Body of pancreas (tissue), 4 donors: ENCODE measurements around the gene PRM3. TPM values are rescaled to one million over a fixed set of nuclear protein-coding genes. Genes with fewer than 3 reads are reported as not detected.
"Not testable (repeated sequence)": the region's sequence is repeated elsewhere in the genome, so short reads cannot be mapped to it uniquely, and the experiment has no call there.

Source experiments
- ATAC-seq: fragments of 150-250 bp; one replicate; pipeline ENCODE4 v1.9.1; 2016
- DNase-seq, 4 donors: peaks; one replicate each; pipeline ENCODE4 v3.0.0-alpha.2; 2019
- H3K27ac ChIP-seq, 4 donors: fragments of 200-600 bp; sonication (generic); 1 replicate in 3 of 4; 2 replicates in 1 of 4; pipeline versions ENCODE4 v1.5.1 to v1.6.1; 2016 to 2019; ENCODE audit warnings: mild to moderate bottlenecking in 1 of 4, mixed read lengths in 1 of 4, moderate library complexity in 1 of 4
- H3K27me3 ChIP-seq, 2 donors: fragments of 200-600 bp; sonication (generic); one replicate each; pipeline ENCODE4 v1.6.0; 2016; ENCODE audit warnings: mild to moderate bottlenecking in 1 of 2
- H3K36me3 ChIP-seq, 2 donors: fragments of 200-600 bp; sonication (generic); replicated peaks in 1 of 2; 2 replicates each; pipeline ENCODE4 v1.5.1; 2016; ENCODE audit warnings: low read depth in 2 of 2; ENCODE audit not compliant: insufficient read depth in 1 of 2
- H3K4me1 ChIP-seq: fragments of 200-600 bp; sonication (generic); one replicate; pipeline ENCODE4 v1.6.0; 2016
- H3K4me3 ChIP-seq, 2 donors: fragments of 200-600 bp; sonication (generic); 1 replicate in 1 of 2; 2 replicates in 1 of 2; pipeline ENCODE4 v1.5.1; 2016 to 2019
- H3K9me3 ChIP-seq, 3 donors: fragments of 200-600 bp; sonication (generic); 1 replicate in 2 of 3; 2 replicates in 1 of 3; pipeline ENCODE4 v1.5.1; 2016
- CTCF ChIP-seq, 7 experiments: fragments of 450-650 bp in 4 of 7; fragments of 200-600 bp in 3 of 7; sonication (generic) in 3 of 7; IDR thresholded peaks; one replicate each; pipeline ENCODE4 v1.5.1; 2016 to 2019; ENCODE audit warnings: antibody characterized with exemption in 7 of 7
- POLR2A ChIP-seq, 3 donors: fragments of 450-650 bp; IDR thresholded peaks; one replicate each; pipeline ENCODE4 v1.6.1; 2016; ENCODE audit warnings: antibody characterized with exemption in 3 of 3, mild to moderate bottlenecking in 2 of 3
- WGBS, 2 donors: methylation state at CpG; one replicate each; pipeline ENCODE4 v1.1.5; 2017; 5-methylcytosine and 5-hydroxymethylcytosine counted together
- intact Hi-C: fragments of 100-400 bp; cut with DNase I; formaldehyde crosslinking; loops from one replicate; pipeline ENCODE4 v1.15.1; 2023
- total RNA-seq, 2 donors: library from RNA; depleted of rRNA; stranded (reverse); fragments of >200 nt; gene quantifications; one replicate each; pipeline ENCODE4 v1.1.0, GENCODE V29; 2016

PRM3 gene
- total RNA-seq, 2 donors from 2014 or later, result not detected

GRCh38 chr16:11292076-11292748, 18.8 kb upstream of the PRM3 start:
- Histone ChIP-seq H3K4me1 (peaks cover 12% of the 10 kb centered on the region), H3K9me3 (no peaks in the 10 kb centered on the region), H3K27me3 (no peaks in the 10 kb centered on the region), H3K4me3 (no peak overlapping the region), H3K27ac (no peak overlapping the region), H3K36me3 (no peaks in the 10 kb centered on the region)
- TF ChIP-seq POLR2A (IDR thresholded peaks at IDR 0.05) (no peak), CTCF (IDR thresholded peaks at IDR 0.05) (no peak)
- WGBS, 2 donors, result 75 to 85% methylated on average over 7 of the region's 7 CpGs
- intact Hi-C loops, result no loop called here
- no peak for DNase-seq
- no peak for ATAC-seq

GRCh38 chr16:11291091-11291703, 17.8 kb upstream of the PRM3 start:
- H3K9me3 ChIP-seq, result no peaks in the 10 kb centered on the region
- peaks cover 2% of the 10 kb centered on the region for H3K4me1 ChIP-seq
- intact Hi-C loops, result no loop called here
- no peak overlapping the region for H3K27ac ChIP-seq
- no peak overlapping the region for H3K4me3 ChIP-seq
- WGBS, 2 donors, result 83 to 84% methylated on average over 10 of the region's 10 CpGs
- no peak for DNase-seq
- no peaks in the 10 kb centered on the region for H3K36me3 ChIP-seq
- no peak for TF ChIP-seq POLR2A (IDR thresholded peaks at IDR 0.05)
- no peak for TF ChIP-seq CTCF (IDR thresholded peaks at IDR 0.05)
- H3K27me3 ChIP-seq, result no peaks in the 10 kb centered on the region
- no peak for ATAC-seq

- no peaks in the 10 kb centered on the region for H3K36me3 ChIP-seq
- H3K27me3 ChIP-seq, result no peaks in the 10 kb centered on the region
- H3K9me3 ChIP-seq, result no peaks in the 10 kb centered on the region
- ATAC-seq (no peak), DNase-seq (no peak)
- no peak overlapping the region for H3K27ac ChIP-seq
- H3K4me3 ChIP-seq, result no peak overlapping the region
- TF ChIP-seq CTCF (IDR thresholded peaks at IDR 0.05) (no peak), POLR2A (IDR thresholded peaks at IDR 0.05) (no peak)
- no peaks in the 10 kb centered on the region for H3K4me1 ChIP-seq
- intact Hi-C loops, result no loop called here
- 82 to 85% methylated on average over 8 of the region's 8 CpGs for WGBS, 2 donors
These were observed 16.9 kb upstream of the PRM3 start for GRCh38 chr16:11290102-11290893.

DNA sequence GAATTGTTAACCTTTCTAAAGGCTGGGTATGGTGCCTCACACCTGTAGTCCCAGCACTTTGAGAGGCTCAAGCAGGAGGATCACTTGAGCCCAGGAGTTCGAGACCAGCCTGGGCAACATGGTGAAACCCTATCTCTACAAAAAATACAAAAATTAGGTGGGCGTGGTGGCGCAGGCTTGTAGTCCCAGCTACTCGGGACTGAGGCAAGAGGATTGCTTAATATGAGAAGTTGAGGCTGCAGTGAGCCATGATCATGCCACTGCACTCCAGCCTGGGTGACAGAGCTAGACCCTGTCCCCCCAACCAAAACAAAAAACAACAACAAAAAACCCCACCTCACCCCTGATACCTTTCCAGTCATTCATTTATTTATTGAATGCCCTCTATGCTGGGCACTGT, 16.3 kb upstream of the PRM3 start:
- not testable (repeated sequence) for H3K4me1 ChIP-seq, H3K4me3 ChIP-seq, H3K9me3 ChIP-seq, H3K36me3 ChIP-seq, ATAC-seq, H3K27me3 ChIP-seq, DNase-seq, H3K27ac ChIP-seq
- intact Hi-C loops, result loop anchor here (10.0 kb wide), 1 partner anchor 65 kb away; no protein-coding TSS in a partner anchor
- 81 to 94% methylated on average over 4 of the region's 4 CpGs for WGBS, 2 donors

DNA sequence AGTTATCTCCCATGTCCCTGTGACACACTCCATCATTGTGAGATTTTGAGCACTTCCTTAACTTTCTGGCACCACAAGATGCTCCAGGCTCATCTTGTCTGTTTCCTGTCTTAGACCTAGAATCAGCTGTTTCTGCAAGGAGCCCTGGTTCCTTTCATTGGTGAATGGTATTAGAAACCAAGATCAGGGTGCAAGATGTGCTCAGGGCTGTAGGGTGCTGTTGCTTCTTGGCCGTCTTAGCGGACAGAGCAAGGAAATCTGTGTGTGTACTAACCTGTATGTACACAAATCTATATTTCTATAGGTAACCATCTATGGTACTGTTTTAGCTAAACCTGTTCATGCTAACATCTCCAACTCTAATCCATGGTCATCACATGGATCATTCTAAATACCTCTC, 15.8 kb upstream of the PRM3 start:
- H3K27me3 ChIP-seq, result no peaks in the 10 kb centered on the region
- no peaks in the 10 kb centered on the region for H3K4me1 ChIP-seq
- intact Hi-C loops, result loop anchor here (10.0 kb wide), 1 partner anchor 64 kb away; no protein-coding TSS in a partner anchor
- no peak for ATAC-seq
- H3K36me3 ChIP-seq, result no peaks in the 10 kb centered on the region
- DNase-seq, result no peak
- H3K9me3 ChIP-seq, result no peaks in the 10 kb centered on the region
- WGBS, 2 donors, result 95 to 96% methylated on average over 2 of the region's 2 CpGs
- H3K27ac ChIP-seq, result no peak overlapping the region
- no peak for TF ChIP-seq CTCF (IDR thresholded peaks at IDR 0.05)
- no peak overlapping the region for H3K4me3 ChIP-seq
